Right lobe of liver (tissue), 4 donors: ENCODE data around the gene RAB11FIP3.

Experiments used
- CTCF ChIP-seq, 4 donors: fragments of 200-600 bp in 3 of 4; fragments of 450-650 bp in 1 of 4; IDR thresholded peaks; one replicate each; pipeline versions ENCODE4 v1.5.1 to v1.8.0; 2016 to 2022; ENCODE audit warnings: antibody characterized with exemption in 4 of 4, mild to moderate bottlenecking in 2 of 4
- POLR2A ChIP-seq: fragments of 450-650 bp; IDR thresholded peaks from one replicate; pipeline ENCODE4 v1.6.1; 2017; ENCODE audit warnings: antibody characterized with exemption, mild to moderate bottlenecking
- donor health status: DM: no; HTN: no; CAD: no.
- donor health status: DM: no; HTN: no; CAD: no.
- donor health status: DM: no; HTN: yes; CAD: no.

GRCh38 chr16:466651-467050 lies 41.2 kb downstream of the RAB11FIP3 start:
- TF ChIP-seq POLR2A, result no peak
- no peak for TF ChIP-seq CTCF (IDR thresholded peaks at IDR 0.05)
